ENCODE measurements around the gene OSBPL9. TPM values are rescaled to one million over a fixed set of nuclear protein-coding genes. Genes with fewer than 3 reads are reported as not detected.

The OSBPL9 gene
- total RNA-seq, 3 donors from 2014 or later, result 44.2 to 51.5 (median 50.7) TPM

- TF ChIP-seq CTCF (IDR thresholded peaks at IDR 0.05), result no peak
- no peaks in the 10 kb centered on the region for H3K4me1 ChIP-seq (ENCODE audit: low read depth)
- no peak for ATAC-seq
- no peaks in the 10 kb centered on the region for H3K9me3 ChIP-seq
- no peak for DNase-seq
- intact Hi-C loops (cut with DNase I, micrococcal nuclease), result no loop called here
- H3K4me3 ChIP-seq, result no peak overlapping the region
- no peaks in the 10 kb centered on the region for H3K36me3 ChIP-seq (ENCODE audit: low read depth)
These were observed 102.3 kb downstream of the OSBPL9 start for GRCh38 chr1:51719146-51719545.

GRCh38 chr1:51724797-51725196, 107.9 kb downstream of the OSBPL9 start:
- DNase-seq, result no peak
- H3K36me3 ChIP-seq (ENCODE audit: low read depth), result no peaks in the 10 kb centered on the region
- no peak for ATAC-seq
- peaks cover 7% of the 10 kb centered on the region for H3K4me1 ChIP-seq (ENCODE audit: low read depth)
- H3K9me3 ChIP-seq, result no peaks in the 10 kb centered on the region
- intact Hi-C loops (cut with DNase I, micrococcal nuclease), result no loop called here
- H3K4me3 ChIP-seq, result no peak overlapping the region
- no peak for TF ChIP-seq CTCF (IDR thresholded peaks at IDR 0.05)

- DNase-seq, result no peak
- intact Hi-C loops (cut with DNase I, micrococcal nuclease), result no loop called here
These were observed 109.2 kb downstream of the OSBPL9 start for GRCh38 chr1:51726051-51726450.

GRCh38 chr1:51726544-51727225, 109.8 kb downstream of the OSBPL9 start:
- Histone ChIP-seq H3K4me1 (ENCODE audit: low read depth) (peaks cover 16% of the 10 kb centered on the region), H3K9me3 (no peaks in the 10 kb centered on the region), H3K4me3 (no peak overlapping the region), H3K36me3 (ENCODE audit: low read depth) (no peaks in the 10 kb centered on the region)
- ATAC-seq, result no peak
- DNase-seq, result no peak
- TF ChIP-seq CTCF (IDR thresholded peaks at IDR 0.05), result no peak
- intact Hi-C loops (cut with DNase I, micrococcal nuclease), result no loop called here

More at GRCh38 chr1:51726051-51726450, 109.2 kb downstream of the OSBPL9 start:
- no peak for TF ChIP-seq CTCF (IDR thresholded peaks at IDR 0.05)
- ATAC-seq, result no peak
- Histone ChIP-seq H3K4me1 (ENCODE audit: low read depth) (peaks cover 15% of the 10 kb centered on the region), H3K4me3 (no peak overlapping the region), H3K36me3 (ENCODE audit: low read depth) (no peaks in the 10 kb centered on the region), H3K9me3 (no peaks in the 10 kb centered on the region)

GRCh38 chr1:51727366-51727765, 110.5 kb downstream of the OSBPL9 start:
- H3K4me3 ChIP-seq, result no peak overlapping the region
- H3K36me3 ChIP-seq (ENCODE audit: low read depth), result no peaks in the 10 kb centered on the region
- intact Hi-C loops (cut with DNase I, micrococcal nuclease), result no loop called here
- H3K4me1 ChIP-seq (ENCODE audit: low read depth), result peaks cover 17% of the 10 kb centered on the region
- H3K9me3 ChIP-seq, result no peaks in the 10 kb centered on the region
- ATAC-seq (no peak), DNase-seq (no peak)
- TF ChIP-seq CTCF (IDR thresholded peaks at IDR 0.05), result no peak
